ENCODE data around the gene ARHGEF10L. TPM values are rescaled to one million over a fixed set of nuclear protein-coding genes. Genes with fewer than 3 reads are reported as not detected.

ARHGEF10L gene
- total and polyA plus RNA-seq, 4 experiments from 2014 or later, result 0.47 to 0.78 TPM; not detected in 2

- POLR2A ChIA-PET (ENCODE audit: partially characterized antibody), result no interaction called here
- no peak overlapping the region for H3K4me3 ChIP-seq (ENCODE audit: low read length in 2 of 2)
- H3K4me1 ChIP-seq (ENCODE audit: insufficient read depth, low read length), result no peaks in the 10 kb centered on the region
- Mint-ChIP-seq H3K4me3 (no peak overlapping the region), H3K27me3 (peaks cover 4 to 8% of the 10 kb centered on the region in 2 donors), H3K9me3 (no peaks in the 10 kb centered on the region), H3K36me3 (no peaks in the 10 kb centered on the region), H3K4me1 (peaks cover 0 to 2% (median 0%) of the 10 kb centered on the region in 4 donors), H3K27ac (no peak overlapping the region)
- no peaks in the 10 kb centered on the region for H3K36me3 ChIP-seq (ENCODE audit: insufficient read depth, low read length)
- intact Hi-C loops (cut with micrococcal nuclease), result no loop called here
- H3K9me3 ChIP-seq (ENCODE audit: control insufficient read depth in 1 of 2, low read length in 2 of 2), result no peaks in the 10 kb centered on the region
- CTCF ChIA-PET (ENCODE audit: partially characterized antibody), result no interaction called here
- DNase-seq, result no peak
- H3K27ac ChIP-seq (ENCODE audit: low read depth, low read length), result no peak overlapping the region
- H3K27me3 ChIP-seq (ENCODE audit: insufficient read depth, low read length), result no peaks in the 10 kb centered on the region
These were observed 107.2 kb downstream of the ARHGEF10L start for GRCh38 chr1:17646444-17647280.

- no peak for DNase-seq
- CTCF ChIA-PET (ENCODE audit: partially characterized antibody), result interaction anchor here (4.9 kb wide), 1 partner anchor 14 kb away, joined by 28 read pairs; no protein-coding TSS in a partner anchor
- Mint-ChIP-seq H3K4me1 (peaks cover 0 to 2% (median 0%) of the 10 kb centered on the region in 4 donors), H3K27me3 (peaks cover 4% of the 10 kb centered on the region in 2 donors), H3K36me3 (no peaks in the 10 kb centered on the region), H3K4me3 (no peak overlapping the region), H3K9me3 (no peaks in the 10 kb centered on the region), H3K27ac (no peak overlapping the region)
- H3K4me3 ChIP-seq (ENCODE audit: low read length in 2 of 2), result no peak overlapping the region
- H3K36me3 ChIP-seq (ENCODE audit: insufficient read depth, low read length), result no peaks in the 10 kb centered on the region
- no peaks in the 10 kb centered on the region for H3K27me3 ChIP-seq (ENCODE audit: insufficient read depth, low read length)
- intact Hi-C loops (cut with micrococcal nuclease), result no loop called here
- no peaks in the 10 kb centered on the region for H3K9me3 ChIP-seq (ENCODE audit: control insufficient read depth in 1 of 2, low read length in 2 of 2)
- POLR2A ChIA-PET (ENCODE audit: partially characterized antibody), result no interaction called here
- no peaks in the 10 kb centered on the region for H3K4me1 ChIP-seq (ENCODE audit: insufficient read depth, low read length)
- H3K27ac ChIP-seq (ENCODE audit: low read depth, low read length), result no peak overlapping the region
These were observed 109.1 kb downstream of the ARHGEF10L start for GRCh38 chr1:17648457-17649145.

GRCh38 chr1:17649371-17650106 is 110.0 kb downstream of the ARHGEF10L start:
- no peaks in the 10 kb centered on the region for H3K9me3 ChIP-seq (ENCODE audit: control insufficient read depth in 1 of 2, low read length in 2 of 2)
- POLR2A ChIA-PET (ENCODE audit: partially characterized antibody), result no interaction called here
- no peaks in the 10 kb centered on the region for H3K4me1 ChIP-seq (ENCODE audit: insufficient read depth, low read length)
- intact Hi-C loops (cut with micrococcal nuclease), result no loop called here
- H3K27ac ChIP-seq (ENCODE audit: low read depth, low read length), result no peak overlapping the region
- Mint-ChIP-seq H3K27ac (no peak overlapping the region), H3K27me3 (peaks cover 4% of the 10 kb centered on the region in 2 donors), H3K4me3 (no peak overlapping the region), H3K36me3 (no peaks in the 10 kb centered on the region), H3K9me3 (no peaks in the 10 kb centered on the region), H3K4me1 (peaks cover 0 to 2% (median 0%) of the 10 kb centered on the region in 4 donors)
- no peak overlapping the region for H3K4me3 ChIP-seq (ENCODE audit: low read length in 2 of 2)
- no peak for DNase-seq
- no peaks in the 10 kb centered on the region for H3K36me3 ChIP-seq (ENCODE audit: insufficient read depth, low read length)
- H3K27me3 ChIP-seq (ENCODE audit: insufficient read depth, low read length), result no peaks in the 10 kb centered on the region
- CTCF ChIA-PET (ENCODE audit: partially characterized antibody), result interaction anchor here (4.9 kb wide), 1 partner anchor 13 kb away, joined by 28 read pairs; no protein-coding TSS in a partner anchor

GRCh38 chr1:17653276-17653675 is 113.8 kb downstream of the ARHGEF10L start:
- ChIA-PET CTCF (ENCODE audit: partially characterized antibody) (interaction anchor here (4.9 kb wide), 1 partner anchor 9 kb away, joined by 28 read pairs; no protein-coding TSS in a partner anchor), POLR2A (ENCODE audit: partially characterized antibody) (no interaction called here)
- Mint-ChIP-seq H3K27ac (no peak overlapping the region), H3K4me3 (no peak overlapping the region), H3K4me1 (peaks cover 0 to 2% (median 0%) of the 10 kb centered on the region in 4 donors), H3K9me3 (no peaks in the 10 kb centered on the region), H3K27me3 (peaks cover 2 to 4% of the 10 kb centered on the region in 2 donors), H3K36me3 (no peaks in the 10 kb centered on the region)
- Histone ChIP-seq H3K36me3 (ENCODE audit: insufficient read depth, low read length) (no peaks in the 10 kb centered on the region), H3K4me1 (ENCODE audit: insufficient read depth, low read length) (no peaks in the 10 kb centered on the region), H3K4me3 (ENCODE audit: low read length in 2 of 2) (no peak overlapping the region), H3K27me3 (ENCODE audit: insufficient read depth, low read length) (no peaks in the 10 kb centered on the region), H3K27ac (ENCODE audit: low read depth, low read length) (no peak overlapping the region), H3K9me3 (ENCODE audit: control insufficient read depth in 1 of 2, low read length in 2 of 2) (no peaks in the 10 kb centered on the region)
- DNase-seq, result no peak
- intact Hi-C loops (cut with micrococcal nuclease), result no loop called here

- ChIA-PET POLR2A (ENCODE audit: partially characterized antibody) (no interaction called here), CTCF (ENCODE audit: partially characterized antibody) (no interaction called here)
- H3K9me3 Mint-ChIP-seq, result no peaks in the 10 kb centered on the region
- Histone ChIP-seq H3K9me3 (ENCODE audit: control insufficient read depth in 1 of 2, low read length in 2 of 2) (no peaks in the 10 kb centered on the region), H3K4me3 (ENCODE audit: low read length in 2 of 2) (no peak overlapping the region), H3K27me3 (ENCODE audit: insufficient read depth, low read length) (no peaks in the 10 kb centered on the region), H3K36me3 (ENCODE audit: insufficient read depth, low read length) (no peaks in the 10 kb centered on the region), H3K4me1 (ENCODE audit: insufficient read depth, low read length) (no peaks in the 10 kb centered on the region), H3K27ac (ENCODE audit: low read depth, low read length) (no peak overlapping the region)
- H3K27ac Mint-ChIP-seq, result no peak overlapping the region
- no peaks in the 10 kb centered on the region for H3K36me3 Mint-ChIP-seq
- H3K4me1 Mint-ChIP-seq, result peaks cover 0 to 2% (median 0%) of the 10 kb centered on the region in 4 donors
- peaks cover 4% of the 10 kb centered on the region in 2 donors for H3K27me3 Mint-ChIP-seq
- H3K4me3 Mint-ChIP-seq, result no peak overlapping the region
- intact Hi-C loops (cut with micrococcal nuclease), result no loop called here
- DNase-seq, result no peak
These were observed 114.3 kb downstream of the ARHGEF10L start for GRCh38 chr1:17653728-17654351.

GRCh38 chr1:17654519-17654918 is 115.0 kb downstream of the ARHGEF10L start:
- H3K4me3 ChIP-seq (ENCODE audit: low read length in 2 of 2), result no peak overlapping the region
- Mint-ChIP-seq H3K4me1 (peaks cover 0 to 2% (median 0%) of the 10 kb centered on the region in 4 donors), H3K27ac (no peak overlapping the region), H3K4me3 (no peak overlapping the region), H3K27me3 (peaks cover 2 to 3% of the 10 kb centered on the region in 2 donors), H3K36me3 (no peaks in the 10 kb centered on the region), H3K9me3 (no peaks in the 10 kb centered on the region)
- intact Hi-C loops (cut with micrococcal nuclease), result no loop called here
- H3K9me3 ChIP-seq (ENCODE audit: control insufficient read depth in 1 of 2, low read length in 2 of 2), result no peaks in the 10 kb centered on the region
- POLR2A ChIA-PET (ENCODE audit: partially characterized antibody), result no interaction called here
- no peaks in the 10 kb centered on the region for H3K27me3 ChIP-seq (ENCODE audit: insufficient read depth, low read length)
- no peak for DNase-seq
- no peak overlapping the region for H3K27ac ChIP-seq (ENCODE audit: low read depth, low read length)
- no peaks in the 10 kb centered on the region for H3K36me3 ChIP-seq (ENCODE audit: insufficient read depth, low read length)
- H3K4me1 ChIP-seq (ENCODE audit: insufficient read depth, low read length), result no peaks in the 10 kb centered on the region
- CTCF ChIA-PET (ENCODE audit: partially characterized antibody), result no interaction called here

All from CD4-positive, alpha-beta memory T cell (primary cell).